Keratinocyte (primary cell): ENCODE measurements around the gene IGSF23.

Experiments used
- EZH2 ChIP-seq: IDR thresholded peaks from one replicate; pipeline ENCODE4 v1.6.1; 2012; ENCODE audit warnings: inconsistent platforms, mild to moderate bottlenecking, low read length, moderate library complexity
- TF ChIP-seq, protein P1 (sequence below), 3 experiments: IDR thresholded peaks in 1 of 3; conservative IDR thresholded peaks in 1 of 3; optimal IDR thresholded peaks in 1 of 3; 2 replicates in 2 of 3; 3 replicates in 1 of 3; pipeline versions ENCODE3 to v1.5.1; 2011; ENCODE audit warnings: low read length in 3 of 3, mild to moderate bottlenecking in 3 of 3, moderate library complexity in 2 of 3, control low read depth in 1 of 3, inconsistent platforms in 1 of 3; ENCODE audit not compliant: insufficient read depth in 2 of 3; ENCODE audit errors: extremely low read depth in 1 of 3

DNA sequence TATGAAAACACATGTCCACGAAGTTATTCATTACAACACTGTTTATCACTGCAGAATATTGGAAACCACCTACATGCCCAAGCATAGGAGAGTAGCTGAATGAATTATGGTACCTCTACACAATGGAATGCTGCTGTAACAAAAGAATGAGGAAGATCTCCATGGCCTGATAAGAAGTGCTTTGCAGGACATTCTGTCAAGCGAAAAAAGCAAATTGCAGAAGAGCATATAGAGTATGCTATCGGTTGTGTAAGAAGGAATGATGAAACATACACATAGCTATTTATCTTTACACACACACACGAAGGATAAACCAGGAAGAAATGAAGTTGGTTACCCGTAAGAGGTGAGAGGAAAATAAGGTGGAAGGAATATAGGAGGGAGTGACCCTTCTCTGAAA, 46.4 kb upstream of the IGSF23 start:
- TF ChIP-seq EZH2, result no peak
- TF ChIP-seq, protein P1, sequence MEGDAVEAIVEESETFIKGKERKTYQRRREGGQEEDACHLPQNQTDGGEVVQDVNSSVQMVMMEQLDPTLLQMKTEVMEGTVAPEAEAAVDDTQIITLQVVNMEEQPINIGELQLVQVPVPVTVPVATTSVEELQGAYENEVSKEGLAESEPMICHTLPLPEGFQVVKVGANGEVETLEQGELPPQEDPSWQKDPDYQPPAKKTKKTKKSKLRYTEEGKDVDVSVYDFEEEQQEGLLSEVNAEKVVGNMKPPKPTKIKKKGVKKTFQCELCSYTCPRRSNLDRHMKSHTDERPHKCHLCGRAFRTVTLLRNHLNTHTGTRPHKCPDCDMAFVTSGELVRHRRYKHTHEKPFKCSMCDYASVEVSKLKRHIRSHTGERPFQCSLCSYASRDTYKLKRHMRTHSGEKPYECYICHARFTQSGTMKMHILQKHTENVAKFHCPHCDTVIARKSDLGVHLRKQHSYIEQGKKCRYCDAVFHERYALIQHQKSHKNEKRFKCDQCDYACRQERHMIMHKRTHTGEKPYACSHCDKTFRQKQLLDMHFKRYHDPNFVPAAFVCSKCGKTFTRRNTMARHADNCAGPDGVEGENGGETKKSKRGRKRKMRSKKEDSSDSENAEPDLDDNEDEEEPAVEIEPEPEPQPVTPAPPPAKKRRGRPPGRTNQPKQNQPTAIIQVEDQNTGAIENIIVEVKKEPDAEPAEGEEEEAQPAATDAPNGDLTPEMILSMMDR (optimal IDR thresholded peaks at IDR 0.05 in 1 of 3, IDR thresholded peaks at IDR 0.05 in 1 of 3, conservative IDR thresholded peaks at IDR 0.05 in 1 of 3; ENCODE audit: extremely low read depth in 1 of 3, insufficient read depth in 2 of 3, low read length in 3 of 3), result no peak
